HG03103 (cell line): ENCODE results near the gene GPR89B.
"Not testable (repeated sequence)": the region's sequence is repeated elsewhere in the genome, so short reads cannot be mapped to it uniquely, and the experiment has no call there.

Source experiments
- ATAC-seq: cut with Tn5 transposase; IDR thresholded peaks from one replicate; pipeline ENCODE4 v1.9.1; 2021; ENCODE audit warnings: low read depth; ENCODE audit not compliant: unreplicated experiment

Gene GPR89B

DNA sequence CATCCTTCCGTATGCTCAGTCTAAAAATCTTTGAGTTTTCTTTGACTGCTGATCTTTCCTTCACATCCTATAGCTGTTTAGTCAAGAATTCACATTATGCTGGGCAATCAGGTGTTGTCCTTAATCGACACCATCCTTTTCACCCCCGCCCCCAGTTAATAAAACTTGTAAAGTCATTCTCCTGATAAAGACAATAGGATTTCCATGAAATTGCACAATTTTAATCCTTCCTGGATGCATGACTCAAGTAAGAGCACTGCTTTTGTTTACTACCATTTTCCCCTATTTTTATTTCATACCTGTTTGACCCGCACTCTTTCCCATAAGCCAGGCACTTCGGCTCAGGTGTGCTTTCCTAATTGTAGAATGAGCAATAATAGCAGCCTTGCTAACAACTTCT is 96.7 kb downstream of the GPR89B start:
- ATAC-seq, result not testable (repeated sequence)

DNA sequence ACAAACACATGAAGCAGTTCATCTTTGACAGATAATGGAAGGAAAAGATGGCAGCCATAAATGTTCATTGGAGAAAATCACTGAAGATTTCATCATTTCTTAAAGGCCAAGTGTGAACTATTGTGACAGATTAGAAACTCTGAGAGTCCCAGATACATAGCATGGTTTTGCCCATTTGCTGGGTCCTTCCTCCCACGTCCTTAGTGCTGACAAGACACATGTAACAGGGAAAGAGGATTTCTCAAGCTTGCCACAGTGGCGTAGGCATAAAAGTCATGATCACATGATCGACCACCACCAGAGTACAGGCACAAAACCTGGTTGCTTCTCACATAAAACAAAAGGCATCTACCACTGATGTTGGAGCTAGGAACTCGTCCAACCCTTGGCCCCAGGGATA is 98.8 kb downstream of the GPR89B start:
- not testable (repeated sequence) for ATAC-seq

DNA sequence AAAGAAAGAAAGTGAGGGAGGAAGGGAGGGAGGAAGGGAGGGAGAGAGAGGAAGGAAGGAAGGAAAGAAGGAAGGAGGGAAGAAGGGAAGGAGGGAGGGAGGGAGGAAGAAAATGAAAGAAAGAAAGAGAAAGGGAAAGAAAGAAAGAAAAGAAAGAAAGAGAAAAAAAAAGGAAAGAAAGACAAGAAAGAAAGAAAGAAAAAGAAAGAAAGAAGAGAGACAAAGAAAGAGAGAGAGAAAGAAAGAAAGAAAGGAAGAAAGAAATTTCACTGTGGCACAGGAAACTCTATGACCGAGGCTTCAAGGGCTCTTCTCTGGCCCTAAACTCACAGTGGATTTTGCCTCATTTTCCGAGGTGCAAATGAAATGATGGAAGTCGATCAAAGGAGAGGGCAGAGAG is 104.0 kb downstream of the GPR89B start:
- not testable (repeated sequence) for ATAC-seq

DNA sequence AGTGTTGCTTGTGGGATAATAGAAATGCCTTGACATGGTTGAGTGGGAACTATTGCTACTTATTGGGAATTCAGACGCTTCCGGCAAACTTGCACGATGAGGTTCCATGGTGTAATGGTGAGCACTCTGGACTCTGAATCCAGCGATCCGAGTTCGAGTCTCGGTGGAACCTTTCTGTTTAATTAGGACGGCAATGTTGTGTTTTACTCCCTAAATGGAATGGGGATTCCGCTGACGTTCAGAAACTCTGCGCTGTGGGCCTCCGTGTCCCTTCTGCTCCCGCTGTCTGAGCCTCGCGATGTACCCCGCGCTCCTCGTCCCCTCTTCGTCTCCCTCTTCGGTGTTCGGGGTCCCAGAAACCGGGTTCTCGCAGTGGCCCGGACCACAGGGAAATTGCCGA is 104.5 kb downstream of the GPR89B start:
- not testable (repeated sequence) for ATAC-seq

DNA sequence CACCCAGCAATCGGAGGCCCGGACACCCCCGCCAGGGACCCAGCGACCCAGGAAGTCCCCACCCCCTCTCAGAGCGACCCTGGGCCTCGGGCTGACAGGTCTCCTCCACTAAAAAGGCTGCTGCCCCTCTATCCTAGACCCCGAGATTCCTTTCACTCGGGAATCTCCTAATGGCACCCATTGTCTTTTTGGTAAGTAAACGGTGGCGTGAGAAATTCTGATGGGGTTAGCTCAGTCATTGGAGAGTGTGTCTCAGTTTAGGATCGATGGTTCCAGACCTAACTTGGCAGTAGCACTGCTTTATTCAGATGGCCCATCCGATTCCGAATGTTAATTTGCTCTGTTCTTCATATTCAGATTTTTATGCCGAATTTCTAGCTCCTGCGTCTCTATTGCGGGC is 104.9 kb downstream of the GPR89B start:
- ATAC-seq, result not testable (repeated sequence)

DNA sequence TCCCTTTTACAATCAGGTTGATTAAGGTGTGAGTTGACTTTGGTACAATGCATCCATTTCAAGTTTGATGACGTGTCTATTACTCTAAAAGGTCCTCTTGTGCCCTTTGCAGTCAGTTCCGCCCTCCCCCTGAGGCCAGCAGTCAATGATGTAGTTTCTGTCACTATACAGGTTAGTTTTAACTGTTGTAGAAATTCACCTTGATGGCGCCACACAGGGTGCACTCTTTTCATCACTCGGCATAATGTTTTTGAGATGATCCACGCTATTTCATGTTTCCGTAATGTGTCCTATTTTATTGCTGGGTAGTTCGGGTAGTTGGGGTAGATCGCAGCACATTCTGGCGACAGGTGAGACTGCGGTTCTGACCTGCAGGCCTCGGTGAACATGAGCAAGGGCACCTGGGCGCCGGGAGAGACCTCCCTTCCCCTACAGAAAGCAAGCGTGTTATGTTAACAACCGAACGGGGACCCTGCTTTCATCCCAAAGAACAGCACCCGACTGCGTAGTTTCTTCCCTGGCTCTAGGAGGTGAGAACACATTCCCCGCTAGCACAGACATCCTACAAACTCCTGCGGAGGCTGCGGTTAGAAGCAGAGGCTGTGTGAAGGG is 109.7 kb downstream of the GPR89B start:
- peak; percentile 14 for ATAC-seq

DNA sequence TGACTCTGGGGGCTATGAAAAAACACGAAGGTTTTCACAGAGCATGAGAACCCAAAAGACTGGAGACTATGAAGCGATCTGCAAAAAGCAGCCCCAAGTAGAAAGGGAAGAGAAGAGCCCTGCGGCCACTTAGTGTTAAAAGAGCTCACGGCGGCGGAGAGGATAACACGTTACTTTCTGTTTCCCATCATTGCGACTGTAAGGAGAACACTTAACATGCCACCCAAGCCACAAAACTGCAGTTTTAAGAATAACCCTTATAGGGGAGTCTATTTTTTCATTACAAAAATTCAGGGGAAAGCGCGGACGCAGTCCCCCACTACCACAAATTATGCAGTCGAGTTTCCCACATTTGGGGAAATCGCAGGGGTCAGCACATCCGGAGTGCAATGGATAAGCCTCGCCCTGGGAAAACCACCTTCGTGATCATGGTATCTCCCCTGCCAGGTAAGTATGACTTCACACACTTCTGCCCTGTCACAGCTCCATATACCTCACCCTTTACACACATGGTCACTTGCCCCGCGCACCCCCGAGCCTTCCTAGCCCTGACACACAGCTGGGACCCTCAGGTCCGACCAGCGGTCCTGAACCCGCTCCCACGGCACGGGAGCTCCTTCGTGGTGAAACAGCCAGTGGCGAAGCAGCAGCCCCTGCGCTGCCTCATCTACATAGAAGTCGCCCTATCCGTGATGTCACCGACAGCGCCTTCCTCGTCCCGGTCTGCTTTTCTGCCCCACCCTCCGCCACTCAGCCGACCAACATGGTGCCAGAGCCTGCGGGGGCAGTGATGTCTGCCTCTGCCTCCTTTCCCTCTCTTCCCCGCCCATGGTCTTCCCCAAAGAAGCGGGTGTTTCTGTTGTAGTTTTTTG is 110.5 kb downstream of the GPR89B start:
- peak; percentile 78 for ATAC-seq
